GM10847 (cell line): ENCODE measurements around the gene RARB.

Source experiments
- POLR2A ChIP-seq: IDR thresholded peaks from 2 replicates; pipeline ENCODE4 v1.6.1; 2011; ENCODE audit not compliant: insufficient read length; ENCODE audit errors: extremely low read depth

RARB gene

GRCh38 chr3:25531971-25532370 is 103.9 kb downstream of the RARB start:
- TF ChIP-seq POLR2A: no peak

GRCh38 chr3:25532431-25533162 is 104.5 kb downstream of the RARB start:
- TF ChIP-seq POLR2A: no peak

- no peak for TF ChIP-seq POLR2A
Measured at GRCh38 chr3:25533399-25533798, 105.3 kb downstream of the RARB start.

GRCh38 chr3:25534007-25534406 is 105.9 kb downstream of the RARB start:
- no peak for TF ChIP-seq POLR2A

- TF ChIP-seq POLR2A: no peak
Measured at GRCh38 chr3:25536521-25537391, 108.7 kb downstream of the RARB start.

GRCh38 chr3:25537516-25537915 is 109.5 kb downstream of the RARB start:
- TF ChIP-seq POLR2A: no peak

GRCh38 chr3:25540273-25540672 is 112.2 kb downstream of the RARB start:
- TF ChIP-seq POLR2A: no peak

GRCh38 chr3:25542492-25543039 is 114.5 kb downstream of the RARB start:
- TF ChIP-seq POLR2A: no peak

GRCh38 chr3:25547103-25547502 is 119.0 kb downstream of the RARB start:
- no peak for TF ChIP-seq POLR2A

- no peak for TF ChIP-seq POLR2A
Measured at GRCh38 chr3:25547943-25548674, 120.0 kb downstream of the RARB start.

- TF ChIP-seq POLR2A: no peak
Measured at GRCh38 chr3:25548836-25549235, 120.8 kb downstream of the RARB start.

- no peak for TF ChIP-seq POLR2A
Measured at GRCh38 chr3:25552251-25552650, 124.2 kb downstream of the RARB start.

GRCh38 chr3:25554376-25554775 is 126.3 kb downstream of the RARB start:
- no peak for TF ChIP-seq POLR2A

- TF ChIP-seq POLR2A: no peak
Measured at GRCh38 chr3:25555695-25556437, 127.8 kb downstream of the RARB start.

- no peak for TF ChIP-seq POLR2A
Measured at GRCh38 chr3:25556447-25556846, 128.4 kb downstream of the RARB start.
